ENCODE data around the gene TNS3. TPM values are rescaled to one million over a fixed set of nuclear protein-coding genes. Genes with fewer than 3 reads are reported as not detected.

The TNS3 gene
- polyA plus RNA-seq, 3 donors, result 5.2 to 30.3 (median 7.9) TPM

DNA sequence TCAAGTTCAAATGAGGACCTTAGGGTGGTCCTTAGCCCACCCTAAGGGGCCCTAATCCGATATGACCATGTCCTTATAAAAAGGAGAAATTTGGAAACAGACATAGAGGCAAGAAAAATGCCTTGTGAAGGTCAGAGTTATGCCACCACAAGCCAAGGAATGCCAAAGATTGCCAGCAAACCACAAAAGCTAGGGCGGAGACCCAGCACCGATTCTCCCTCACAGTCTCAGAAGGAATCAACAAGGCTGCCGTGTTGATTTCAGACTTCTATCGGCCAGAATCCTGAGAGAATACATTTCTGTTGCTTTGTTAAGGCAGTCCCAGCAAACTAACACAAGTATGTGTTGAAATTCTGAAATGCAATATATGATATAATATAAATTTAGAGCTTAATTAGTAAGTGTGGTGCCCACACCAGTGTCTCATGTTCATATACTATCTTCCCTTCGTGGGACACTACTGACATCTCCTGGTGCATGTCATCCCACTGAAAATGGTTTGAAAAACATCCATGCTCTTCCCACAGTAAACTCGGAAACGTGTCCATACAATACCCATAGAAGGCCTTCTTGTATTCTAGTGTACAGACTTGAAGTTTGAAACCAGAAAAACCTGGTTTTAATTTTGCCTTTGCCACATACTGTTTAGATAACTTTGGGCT lies 349.0 kb downstream of the TNS3 start:
- H3K9me3 Mint-ChIP-seq, result no peaks in the 10 kb centered on the region
- no peak overlapping the region for H3K9ac ChIP-seq (ENCODE audit: insufficient read depth, low read length, poor library complexity, severe bottlenecking)
- H3K4me1 Mint-ChIP-seq, result no peaks in the 10 kb centered on the region
- H3K27me3 ChIP-seq (ENCODE audit: control insufficient read depth in 2 of 2, insufficient read depth in 2 of 2, low read length in 2 of 2), result no peaks in the 10 kb centered on the region
- H3K36me3 ChIP-seq (replicated peaks in 1 of 2; ENCODE audit: control insufficient read depth in 1 of 2, insufficient read depth in 2 of 2, low read length in 2 of 2), result no peaks in the 10 kb centered on the region
- H4K20me1 ChIP-seq (ENCODE audit: insufficient read depth, low read length), result no peaks in the 10 kb centered on the region
- H3K36me3 Mint-ChIP-seq, result no peaks in the 10 kb centered on the region
- no peak overlapping the region for H3K4me3 Mint-ChIP-seq
- TF ChIP-seq, protein P1, sequence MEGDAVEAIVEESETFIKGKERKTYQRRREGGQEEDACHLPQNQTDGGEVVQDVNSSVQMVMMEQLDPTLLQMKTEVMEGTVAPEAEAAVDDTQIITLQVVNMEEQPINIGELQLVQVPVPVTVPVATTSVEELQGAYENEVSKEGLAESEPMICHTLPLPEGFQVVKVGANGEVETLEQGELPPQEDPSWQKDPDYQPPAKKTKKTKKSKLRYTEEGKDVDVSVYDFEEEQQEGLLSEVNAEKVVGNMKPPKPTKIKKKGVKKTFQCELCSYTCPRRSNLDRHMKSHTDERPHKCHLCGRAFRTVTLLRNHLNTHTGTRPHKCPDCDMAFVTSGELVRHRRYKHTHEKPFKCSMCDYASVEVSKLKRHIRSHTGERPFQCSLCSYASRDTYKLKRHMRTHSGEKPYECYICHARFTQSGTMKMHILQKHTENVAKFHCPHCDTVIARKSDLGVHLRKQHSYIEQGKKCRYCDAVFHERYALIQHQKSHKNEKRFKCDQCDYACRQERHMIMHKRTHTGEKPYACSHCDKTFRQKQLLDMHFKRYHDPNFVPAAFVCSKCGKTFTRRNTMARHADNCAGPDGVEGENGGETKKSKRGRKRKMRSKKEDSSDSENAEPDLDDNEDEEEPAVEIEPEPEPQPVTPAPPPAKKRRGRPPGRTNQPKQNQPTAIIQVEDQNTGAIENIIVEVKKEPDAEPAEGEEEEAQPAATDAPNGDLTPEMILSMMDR (IDR thresholded peaks at IDR 0.05), result no peak
- H3K79me2 ChIP-seq (ENCODE audit: insufficient read depth, low read length), result no peaks in the 10 kb centered on the region
- H2AFZ ChIP-seq (ENCODE audit: insufficient read depth, low read depth, low read length, poor library complexity, severe bottlenecking), result no peak overlapping the region
- no peaks in the 10 kb centered on the region for H3K9me3 ChIP-seq (replicated peaks in 1 of 2; ENCODE audit: control insufficient read depth in 1 of 2, insufficient read depth in 1 of 2, low read length in 2 of 2)
- 100% methylated on average over 1 of the region's 8 CpGs for WGBS (ENCODE audit: insufficient coverage)
- H3K27ac Mint-ChIP-seq, result no peak overlapping the region
- no peak overlapping the region for H3K4me2 ChIP-seq (replicated peaks; ENCODE audit: extremely low read depth, low read length, poor library complexity, severe bottlenecking)
- no peak for DNase-seq
- peaks cover 0 to 2% of the 10 kb centered on the region in 2 donors for H3K4me1 ChIP-seq (ENCODE audit: control insufficient read depth in 1 of 2, insufficient read depth in 2 of 2, low read length in 2 of 2)
- no peak overlapping the region for H3K27ac ChIP-seq (ENCODE audit: low read depth in 1 of 2, low read length in 2 of 2)
- peaks cover 0 to 6% (median 0%) of the 10 kb centered on the region in 3 donors for H3K27me3 Mint-ChIP-seq (ENCODE audit: low read depth in 3 of 3)
- intact Hi-C loops (cut with micrococcal nuclease), result no loop called here
- no peak overlapping the region for H3K4me3 ChIP-seq (replicated peaks in 1 of 3; ENCODE audit: low read depth in 2 of 3, low read length in 3 of 3)

DNA sequence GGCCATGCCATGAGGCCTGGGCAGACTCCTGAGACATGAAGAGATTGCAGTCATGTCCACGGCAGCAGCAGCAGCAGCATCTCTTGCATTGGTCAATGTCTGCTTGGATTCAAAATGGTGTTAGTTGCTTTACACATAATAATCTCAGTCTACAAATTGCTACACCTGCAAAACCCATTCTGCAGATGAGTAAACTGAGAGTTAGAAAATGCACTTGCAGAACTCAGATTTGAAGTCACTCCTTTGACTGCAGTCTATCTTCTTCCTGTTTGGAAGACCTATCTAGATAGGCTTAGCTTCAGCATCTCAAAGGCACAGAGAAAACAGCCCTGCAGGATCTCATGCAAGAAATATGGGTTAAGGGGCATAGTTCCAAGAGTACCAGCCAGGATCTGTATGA lies 350.3 kb downstream of the TNS3 start:
- Histone ChIP-seq H2AFZ (ENCODE audit: insufficient read depth, low read depth, low read length, poor library complexity, severe bottlenecking) (no peak overlapping the region), H3K4me2 (replicated peaks; ENCODE audit: extremely low read depth, low read length, poor library complexity, severe bottlenecking) (no peak overlapping the region), H3K4me3 (replicated peaks in 1 of 3; ENCODE audit: low read depth in 2 of 3, low read length in 3 of 3) (no peak overlapping the region), H3K36me3 (replicated peaks in 1 of 2; ENCODE audit: control insufficient read depth in 1 of 2, insufficient read depth in 2 of 2, low read length in 2 of 2) (no peaks in the 10 kb centered on the region), H3K9me3 (replicated peaks in 1 of 2; ENCODE audit: control insufficient read depth in 1 of 2, insufficient read depth in 1 of 2, low read length in 2 of 2) (no peaks in the 10 kb centered on the region), H3K79me2 (ENCODE audit: insufficient read depth, low read length) (no peaks in the 10 kb centered on the region), H3K27ac (ENCODE audit: low read depth in 1 of 2, low read length in 2 of 2) (no peak overlapping the region), H3K27me3 (ENCODE audit: control insufficient read depth in 2 of 2, insufficient read depth in 2 of 2, low read length in 2 of 2) (no peaks in the 10 kb centered on the region), H3K4me1 (ENCODE audit: control insufficient read depth in 1 of 2, insufficient read depth in 2 of 2, low read length in 2 of 2) (peaks cover 3 to 8% of the 10 kb centered on the region in 2 donors), H4K20me1 (ENCODE audit: insufficient read depth, low read length) (no peaks in the 10 kb centered on the region), H3K9ac (ENCODE audit: insufficient read depth, low read length, poor library complexity, severe bottlenecking) (no peak overlapping the region)
- Mint-ChIP-seq H3K9me3 (no peaks in the 10 kb centered on the region), H3K27ac (no peak overlapping the region), H3K36me3 (no peaks in the 10 kb centered on the region), H3K4me1 (peaks cover 7% of the 10 kb centered on the region), H3K4me3 (no peak overlapping the region), H3K27me3 (ENCODE audit: low read depth in 3 of 3) (peaks cover 0 to 6% (median 6%) of the 10 kb centered on the region in 3 donors)
- intact Hi-C loops (cut with micrococcal nuclease), result no loop called here
- DNase-seq, result no peak
- no CpG with 5 or more reads among the region's 1 CpG for WGBS (ENCODE audit: insufficient coverage)
- TF ChIP-seq, protein P1 (IDR thresholded peaks at IDR 0.05), result no peak

Measured in CD14-positive monocyte (primary cell).